Measurements from ENCODE around the gene TMEM220.

DNA sequence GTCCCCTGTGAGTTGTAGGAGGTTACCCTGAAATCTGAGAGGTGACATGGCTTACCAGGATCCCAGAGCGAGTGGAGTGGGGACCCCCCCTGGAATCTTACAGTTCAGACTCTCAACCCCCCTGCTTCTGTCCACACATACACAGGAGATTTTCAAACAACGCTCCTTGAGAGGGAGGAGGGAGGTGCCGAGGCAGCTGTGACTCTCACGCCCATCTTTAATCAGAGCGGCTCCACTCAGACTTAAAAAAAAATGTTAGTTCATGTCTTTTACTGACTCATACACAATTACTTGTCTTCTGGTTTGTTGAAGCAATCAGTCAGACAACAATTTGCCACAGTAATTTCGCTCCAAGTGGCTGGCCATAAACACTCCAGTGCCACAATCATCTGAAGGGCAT lies 15.4 kb upstream of the TMEM220 start:
- TF ChIP-seq EZH2phosphoT487 (IDR thresholded peaks at IDR 0.05; ENCODE audit: borderline replicate concordance), result no peak
- TF ChIP-seq, protein P1, sequence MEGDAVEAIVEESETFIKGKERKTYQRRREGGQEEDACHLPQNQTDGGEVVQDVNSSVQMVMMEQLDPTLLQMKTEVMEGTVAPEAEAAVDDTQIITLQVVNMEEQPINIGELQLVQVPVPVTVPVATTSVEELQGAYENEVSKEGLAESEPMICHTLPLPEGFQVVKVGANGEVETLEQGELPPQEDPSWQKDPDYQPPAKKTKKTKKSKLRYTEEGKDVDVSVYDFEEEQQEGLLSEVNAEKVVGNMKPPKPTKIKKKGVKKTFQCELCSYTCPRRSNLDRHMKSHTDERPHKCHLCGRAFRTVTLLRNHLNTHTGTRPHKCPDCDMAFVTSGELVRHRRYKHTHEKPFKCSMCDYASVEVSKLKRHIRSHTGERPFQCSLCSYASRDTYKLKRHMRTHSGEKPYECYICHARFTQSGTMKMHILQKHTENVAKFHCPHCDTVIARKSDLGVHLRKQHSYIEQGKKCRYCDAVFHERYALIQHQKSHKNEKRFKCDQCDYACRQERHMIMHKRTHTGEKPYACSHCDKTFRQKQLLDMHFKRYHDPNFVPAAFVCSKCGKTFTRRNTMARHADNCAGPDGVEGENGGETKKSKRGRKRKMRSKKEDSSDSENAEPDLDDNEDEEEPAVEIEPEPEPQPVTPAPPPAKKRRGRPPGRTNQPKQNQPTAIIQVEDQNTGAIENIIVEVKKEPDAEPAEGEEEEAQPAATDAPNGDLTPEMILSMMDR (conservative IDR thresholded peaks at IDR 0.05; ENCODE audit: low read length), result no peak
